Thyroid gland (tissue), 4 donors: ENCODE data around the gene CHMP2B. TPM values are rescaled to one million over a fixed set of nuclear protein-coding genes. Genes with fewer than 3 reads are reported as not detected.

Experiments used
- DNase-seq, 2 donors: peaks; one replicate each; pipeline ENCODE4 v3.0.0-alpha.2; 2019
- H3K27ac ChIP-seq, 3 donors: fragments of 200-600 bp; sonication (generic); 1 replicate in 2 of 3; 2 replicates in 1 of 3; pipeline ENCODE4 v1.5.1; 2016 to 2019; ENCODE audit warnings: mild to moderate bottlenecking in 1 of 3, moderate library complexity in 1 of 3
- H3K27me3 ChIP-seq: fragments of 200-600 bp; sonication (generic); one replicate; pipeline ENCODE4 v1.5.1; 2019
- H3K36me3 ChIP-seq, 2 donors: fragments of 200-600 bp; sonication (generic); one replicate each; pipeline ENCODE4 v1.5.1; 2016 to 2019
- H3K4me1 ChIP-seq, 2 donors: fragments of 200-600 bp; sonication (generic); one replicate each; pipeline ENCODE4 v1.5.1; 2017 to 2019
- H3K4me3 ChIP-seq, 3 donors: fragments of 200-600 bp; sonication (generic); replicated peaks in 1 of 3; 1 replicate in 2 of 3; 2 replicates in 1 of 3; pipeline ENCODE4 v1.5.1; 2016; ENCODE audit warnings: mild to moderate bottlenecking in 1 of 3
- H3K9me3 ChIP-seq: fragments of 200-600 bp; sonication (generic); one replicate; pipeline ENCODE4 v1.5.1; 2017
- CTCF ChIP-seq, 6 experiments: fragments of 200-600 bp in 3 of 6; fragments of 450-650 bp in 3 of 6; sonication (generic) in 3 of 6; IDR thresholded peaks; one replicate each; pipeline ENCODE4 v1.5.1; 2016 to 2019; ENCODE audit warnings: antibody characterized with exemption in 6 of 6, mild to moderate bottlenecking in 2 of 6, inconsistent platforms in 1 of 6, moderate library complexity in 1 of 6
- POLR2A ChIP-seq, 2 donors: fragments of 450-650 bp; IDR thresholded peaks; one replicate each; pipeline ENCODE4 v1.6.1; 2017; ENCODE audit warnings: antibody characterized with exemption in 2 of 2, mild to moderate bottlenecking in 2 of 2, moderate library complexity in 1 of 2
- WGBS, 2 donors: methylation state at CpG; one replicate each; pipeline ENCODE4 v1.1.5; 2017; 5-methylcytosine and 5-hydroxymethylcytosine counted together
- intact Hi-C: fragments of 100-400 bp; cut with DNase I; formaldehyde crosslinking; loops from one replicate; pipeline ENCODE4 v1.15.1; 2023
- total RNA-seq, 4 donors: library from RNA; depleted of rRNA; stranded (reverse); fragments of >200 nt; gene quantifications; one replicate each; pipeline ENCODE4 v1.2.3, GENCODE V29; 2016

The CHMP2B gene
- total RNA-seq, 4 donors from 2014 or later = 63.7 to 70.0 (median 66.3) TPM

- Histone ChIP-seq H3K36me3 (no peaks in the 10 kb centered on the region), H3K27ac (no peak overlapping the region), H3K4me3 (no peak overlapping the region), H3K4me1 (no peaks in the 10 kb centered on the region), H3K9me3 (no peaks in the 10 kb centered on the region), H3K27me3 (no peaks in the 10 kb centered on the region)
- DNase-seq = no peak
- intact Hi-C loops = no loop called here
- 70 to 78% methylated on average over 2 of the region's 2 CpGs for WGBS, 2 donors
- TF ChIP-seq POLR2A (IDR thresholded peaks at IDR 0.05) (no peak), CTCF (IDR thresholded peaks at IDR 0.05) (no peak)
Observed at GRCh38 chr3:87191175-87191574, 35.9 kb upstream of the CHMP2B start.

GRCh38 chr3:87191641-87192040, 35.5 kb upstream of the CHMP2B start:
- no peaks in the 10 kb centered on the region for H3K9me3 ChIP-seq
- H3K4me3 ChIP-seq = no peak overlapping the region
- H3K27me3 ChIP-seq = no peaks in the 10 kb centered on the region
- TF ChIP-seq CTCF (IDR thresholded peaks at IDR 0.05) (no peak), POLR2A (IDR thresholded peaks at IDR 0.05) (no peak)
- intact Hi-C loops = no loop called here
- no peak overlapping the region for H3K27ac ChIP-seq
- no peak for DNase-seq
- no peaks in the 10 kb centered on the region for H3K4me1 ChIP-seq
- H3K36me3 ChIP-seq = no peaks in the 10 kb centered on the region

GRCh38 chr3:87196879-87197278, 30.2 kb upstream of the CHMP2B start:
- H3K9me3 ChIP-seq = no peaks in the 10 kb centered on the region
- no peak for DNase-seq
- TF ChIP-seq CTCF (IDR thresholded peaks at IDR 0.05) (no peak), POLR2A (IDR thresholded peaks at IDR 0.05) (no peak)
- H3K36me3 ChIP-seq = no peaks in the 10 kb centered on the region
- H3K27ac ChIP-seq = no peak overlapping the region
- intact Hi-C loops = no loop called here
- H3K4me1 ChIP-seq = no peaks in the 10 kb centered on the region
- 17 to 30% methylated on average over 1 of the region's 1 CpG for WGBS, 2 donors
- no peak overlapping the region for H3K4me3 ChIP-seq
- H3K27me3 ChIP-seq = no peaks in the 10 kb centered on the region

- no peaks in the 10 kb centered on the region for H3K27me3 ChIP-seq
- H3K36me3 ChIP-seq = no peaks in the 10 kb centered on the region
- no peak for DNase-seq
- H3K4me1 ChIP-seq = no peaks in the 10 kb centered on the region
- H3K9me3 ChIP-seq = no peaks in the 10 kb centered on the region
- TF ChIP-seq POLR2A (IDR thresholded peaks at IDR 0.05) (no peak), CTCF (IDR thresholded peaks at IDR 0.05) (no peak)
- intact Hi-C loops = no loop called here
- no peak overlapping the region for H3K27ac ChIP-seq
- no peak overlapping the region for H3K4me3 ChIP-seq
- WGBS, 2 donors = 80 to 88% methylated on average over 4 of the region's 4 CpGs
Observed at GRCh38 chr3:87197531-87197930, 29.6 kb upstream of the CHMP2B start.

GRCh38 chr3:87198774-87199173, 28.3 kb upstream of the CHMP2B start:
- H3K27ac ChIP-seq = no peak overlapping the region
- no peak overlapping the region for H3K4me3 ChIP-seq
- no peak for TF ChIP-seq CTCF (IDR thresholded peaks at IDR 0.05)
- TF ChIP-seq POLR2A (IDR thresholded peaks at IDR 0.05) = no peak
- intact Hi-C loops = no loop called here
- no peak for DNase-seq
- H3K27me3 ChIP-seq = no peaks in the 10 kb centered on the region
- H3K36me3 ChIP-seq = no peaks in the 10 kb centered on the region
- no peaks in the 10 kb centered on the region for H3K4me1 ChIP-seq
- H3K9me3 ChIP-seq = no peaks in the 10 kb centered on the region
